Breast epithelium (tissue), 3 donors: ENCODE data around the gene PWWP2B.
"Not testable (repeated sequence)": the region's sequence is repeated elsewhere in the genome, so short reads cannot be mapped to it uniquely, and the experiment has no call there.

Experiments used
- CTCF ChIP-seq, 3 donors: fragments of 450-650 bp; IDR thresholded peaks; one replicate each; pipeline ENCODE4 v1.5.1; 2016 to 2017; ENCODE audit warnings: antibody characterized with exemption in 3 of 3, mild to moderate bottlenecking in 3 of 3, moderate library complexity in 3 of 3
- POLR2A ChIP-seq: fragments of 450-650 bp; IDR thresholded peaks from one replicate; pipeline ENCODE4 v1.6.1; 2016; ENCODE audit warnings: antibody characterized with exemption, mild to moderate bottlenecking, moderate library complexity
- POLR2AphosphoS5 ChIP-seq, 3 donors: sonication (generic); formaldehyde crosslinking; IDR thresholded peaks; one replicate each; pipeline ENCODE4 v1.6.1; 2017; ENCODE audit warnings: antibody characterized with exemption in 3 of 3

- not testable (repeated sequence) for TF ChIP-seq CTCF (IDR thresholded peaks at IDR 0.05); POLR2A; POLR2AphosphoS5 (IDR thresholded peaks at IDR 0.05)
Observed at GRCh38 chr10:132380986-132381385, 16.0 kb upstream of the PWWP2B start.
